Activated CD8-positive, alpha-beta memory T cell treated with anti-CD3 and anti-CD28 coated beads for 24 hours (primary cell): ENCODE data around the gene DHDH.
A peak's percentile ranks its signal among the peaks of the same experiment; 100 is the strongest.

Experiments used
- DNase-seq: peaks from one replicate; pipeline ENCODE4 v3.0.0-alpha.2; 2020

The DHDH gene

DNA sequence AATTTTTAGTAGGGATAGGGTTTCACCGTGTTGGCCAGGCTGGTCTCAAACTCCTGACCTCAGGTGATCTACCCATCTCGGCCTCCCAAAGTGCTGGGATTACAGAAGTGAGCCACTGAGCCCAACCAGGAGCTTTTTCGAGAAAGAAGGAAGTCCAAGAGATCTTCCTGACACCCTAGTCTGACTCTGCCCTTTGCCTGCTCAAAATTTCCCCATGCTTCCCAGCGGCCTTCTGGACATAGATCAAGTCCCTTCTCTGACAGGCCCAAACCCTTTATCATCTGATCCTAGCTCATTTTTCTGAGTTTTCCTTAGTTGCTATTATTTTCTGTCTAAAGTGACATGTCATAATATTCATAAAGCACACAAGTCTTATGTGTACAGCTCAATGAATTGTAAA lies 19.6 kb downstream of the DHDH start:
- no peak for DNase-seq

DNA sequence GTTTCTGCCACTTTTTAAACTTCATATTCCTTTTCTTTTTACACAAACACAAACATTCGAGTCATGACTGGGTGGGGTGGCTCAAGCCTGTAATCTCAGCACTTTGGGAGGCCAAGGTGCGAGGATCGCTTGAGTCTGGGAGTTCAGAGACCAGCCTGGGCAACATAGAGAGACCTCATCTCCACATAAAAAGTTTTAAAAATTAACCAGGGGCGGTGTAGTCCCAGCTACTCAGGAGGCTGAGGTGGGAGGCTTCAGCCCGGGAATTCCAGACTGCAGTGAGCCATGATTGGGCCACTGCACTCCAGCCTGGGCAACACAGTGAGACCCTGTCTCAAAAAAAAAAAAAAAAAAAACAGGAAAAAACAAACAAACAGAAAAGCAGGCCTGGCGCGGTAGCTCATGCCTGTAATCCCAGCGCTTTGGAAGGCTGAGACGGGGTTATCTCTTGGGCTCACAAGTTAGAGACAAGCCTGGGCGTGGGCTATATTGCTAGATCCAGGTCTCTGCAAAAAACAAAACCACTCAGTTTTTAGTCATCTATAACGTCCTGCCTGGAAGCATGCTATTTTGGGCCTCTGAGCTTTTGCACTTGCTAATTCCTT lies 20.6 kb downstream of the DHDH start:
- no peak for DNase-seq

DNA sequence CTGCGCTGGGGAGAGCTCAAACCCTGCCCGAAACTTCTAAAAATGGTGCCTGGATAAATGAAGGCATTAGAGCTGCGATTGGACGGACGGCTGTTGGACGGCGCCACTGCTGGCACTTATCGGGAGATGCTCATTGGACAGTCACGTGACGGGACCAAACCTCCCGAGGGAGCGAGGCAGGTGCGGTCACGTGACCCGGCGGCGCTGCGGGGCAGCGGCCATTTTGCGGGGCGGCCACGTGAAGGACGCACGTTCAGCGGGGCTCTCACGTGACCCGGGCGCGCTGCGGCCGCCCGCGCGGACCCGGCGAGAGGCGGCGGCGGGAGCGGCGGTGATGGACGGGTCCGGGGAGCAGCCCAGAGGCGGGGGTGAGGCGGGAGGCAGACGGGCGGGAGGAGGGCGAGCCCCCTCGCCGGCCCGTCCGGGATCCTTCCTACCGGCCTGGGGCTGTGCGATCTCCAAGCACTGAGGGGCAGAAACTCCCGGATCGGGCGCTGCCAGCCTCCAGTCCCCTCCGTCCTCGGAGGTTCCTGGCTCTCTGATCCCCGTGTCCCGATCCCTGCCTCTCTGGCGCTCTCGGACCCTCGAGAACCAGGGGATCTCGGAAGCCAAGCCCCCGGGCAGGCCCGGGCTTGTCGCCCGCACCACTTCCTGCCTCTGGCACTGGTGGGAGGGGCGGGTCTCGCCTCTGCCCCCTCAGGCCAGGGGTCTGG lies 21.3 kb downstream of the DHDH start, which contains the start of gene BAX:
Gene BAX, plus strand, starts transcription at position 281 of the 713 bp plus-strand sequence. Its CDS starts 54 bp downstream, at position 335.
- DNase-seq = peak; percentile 98

DNA sequence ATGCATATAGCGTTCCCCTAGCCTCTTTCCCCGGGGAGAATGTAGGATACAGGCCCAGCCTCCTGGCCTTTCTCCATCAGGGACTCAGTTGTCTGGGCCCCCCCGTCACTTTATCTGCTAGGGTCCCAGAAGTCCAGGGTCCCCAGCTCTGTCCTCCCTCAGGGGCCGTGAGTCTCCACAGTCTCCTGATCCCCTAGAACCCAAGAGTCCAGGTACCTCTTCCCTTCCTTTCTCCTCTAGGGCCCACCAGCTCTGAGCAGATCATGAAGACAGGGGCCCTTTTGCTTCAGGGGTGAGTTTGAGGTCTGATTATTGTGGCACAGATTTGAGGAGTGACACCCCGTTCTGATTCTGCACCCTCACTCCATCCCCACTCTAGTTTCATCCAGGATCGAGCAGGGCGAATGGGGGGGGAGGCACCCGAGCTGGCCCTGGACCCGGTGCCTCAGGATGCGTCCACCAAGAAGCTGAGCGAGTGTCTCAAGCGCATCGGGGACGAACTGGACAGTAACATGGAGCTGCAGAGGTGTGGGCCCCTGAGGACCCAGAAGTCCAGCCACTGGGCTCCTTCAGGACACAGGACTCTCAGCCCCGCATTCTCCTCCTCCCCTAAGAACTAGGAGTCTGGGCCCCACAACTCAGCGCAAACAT lies 21.9 kb downstream of the DHDH start:
- no peak for DNase-seq

DNA sequence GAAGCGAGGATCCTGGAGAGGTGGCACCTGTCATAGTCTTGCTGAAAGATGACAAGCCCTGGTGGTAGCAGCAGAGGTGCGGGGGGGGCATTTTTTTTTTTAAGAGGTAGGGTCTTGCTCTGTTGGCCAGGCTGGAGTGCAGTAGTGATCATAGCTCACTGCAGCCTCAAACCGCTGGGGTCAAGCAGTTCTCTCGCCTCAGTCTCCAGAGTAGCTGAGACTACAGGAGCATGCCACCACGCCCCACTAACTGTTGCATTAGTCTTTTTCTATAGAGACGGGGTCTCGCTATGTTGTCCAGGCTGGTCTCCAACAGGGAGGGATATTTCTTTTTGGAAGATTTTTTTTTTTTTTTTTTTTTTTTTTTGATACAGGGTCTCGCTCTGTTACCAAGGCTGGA lies 24.5 kb downstream of the DHDH start:
- no peak for DNase-seq

DNA sequence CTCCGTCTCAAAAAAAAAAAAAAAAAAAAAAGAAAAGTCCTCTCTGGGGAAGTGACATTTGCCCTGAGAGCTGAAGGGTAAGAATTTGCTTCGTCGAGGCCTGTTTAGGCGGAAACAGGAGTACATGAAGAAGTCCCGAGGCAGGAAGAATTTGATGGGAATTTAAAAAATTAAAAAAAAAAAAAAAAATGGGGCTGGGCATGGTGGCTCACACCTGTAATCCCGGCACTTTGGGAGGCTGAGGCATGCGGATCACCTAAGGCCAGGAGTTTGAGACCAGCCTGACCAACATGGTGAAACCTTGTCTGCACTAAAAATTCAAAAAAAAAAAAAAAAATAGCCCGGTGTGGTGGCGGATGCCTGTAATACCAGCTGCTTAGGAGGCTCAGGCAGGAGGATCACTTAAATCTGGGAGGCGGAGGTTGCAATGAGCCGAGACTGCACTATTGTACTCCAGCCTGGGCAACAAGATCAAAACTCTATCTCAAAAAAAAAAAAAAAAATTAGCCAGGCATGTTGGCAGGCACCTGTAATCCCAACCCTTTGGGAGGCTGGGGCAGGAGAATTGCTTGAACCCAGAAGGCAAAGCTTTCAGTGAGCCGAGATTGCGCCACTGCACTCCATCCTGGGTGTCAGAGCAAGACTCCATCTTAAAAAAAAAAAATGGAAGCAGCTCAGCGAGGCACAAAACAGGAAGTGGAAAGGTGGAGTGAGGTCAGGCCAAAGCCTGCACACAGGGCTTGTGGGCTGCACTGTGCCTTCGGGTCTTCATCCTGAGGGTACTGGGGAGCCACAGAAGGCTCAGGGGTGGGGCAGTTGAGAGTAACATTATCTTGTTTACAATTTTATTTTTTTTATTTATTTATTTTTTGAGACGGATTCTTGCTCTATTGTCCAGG lies 26.1 kb downstream of the DHDH start:
- DNase-seq = no peak

DNA sequence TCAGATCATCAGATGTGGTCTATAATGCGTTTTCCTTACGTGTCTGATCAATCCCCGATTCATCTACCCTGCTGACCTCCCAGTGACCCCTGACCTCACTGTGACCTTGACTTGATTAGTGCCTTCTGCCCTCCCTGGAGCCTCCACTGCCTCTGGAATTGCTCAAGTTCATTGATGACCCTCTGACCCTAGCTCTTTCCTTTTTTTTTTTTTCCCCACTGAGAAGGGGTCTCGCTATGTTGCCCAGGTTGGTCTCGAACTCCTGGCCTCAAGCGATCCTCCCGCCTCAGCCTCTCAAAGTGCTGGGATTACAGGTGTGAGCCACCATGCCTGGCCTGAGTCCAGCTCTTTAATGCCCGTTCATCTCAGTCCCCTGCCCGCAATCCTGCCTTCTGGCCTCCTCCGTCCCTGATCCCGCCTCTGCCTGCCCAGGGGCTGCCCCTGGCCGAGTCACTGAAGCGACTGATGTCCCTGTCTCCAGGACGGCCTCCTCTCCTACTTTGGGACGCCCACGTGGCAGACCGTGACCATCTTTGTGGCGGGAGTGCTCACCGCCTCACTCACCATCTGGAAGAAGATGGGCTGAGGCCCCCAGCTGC lies 27.7 kb downstream of the DHDH start:
- no peak for DNase-seq

DNA sequence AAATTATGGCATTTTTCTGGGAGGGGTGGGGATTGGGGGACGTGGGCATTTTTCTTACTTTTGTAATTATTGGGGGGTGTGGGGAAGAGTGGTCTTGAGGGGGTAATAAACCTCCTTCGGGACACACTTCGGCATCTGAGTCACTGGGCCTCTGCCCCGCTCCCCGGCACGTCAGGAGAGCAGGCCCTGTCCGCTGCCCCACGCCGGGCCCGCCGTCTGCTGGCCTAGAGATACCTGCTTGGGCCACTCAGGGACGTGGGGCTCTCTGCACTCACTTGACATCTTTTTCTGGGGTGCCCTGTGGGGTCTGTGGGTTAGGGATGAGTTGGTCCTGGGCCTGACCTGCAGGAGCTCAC lies 28.2 kb downstream of the DHDH start:
- DNase-seq = no peak

DNA sequence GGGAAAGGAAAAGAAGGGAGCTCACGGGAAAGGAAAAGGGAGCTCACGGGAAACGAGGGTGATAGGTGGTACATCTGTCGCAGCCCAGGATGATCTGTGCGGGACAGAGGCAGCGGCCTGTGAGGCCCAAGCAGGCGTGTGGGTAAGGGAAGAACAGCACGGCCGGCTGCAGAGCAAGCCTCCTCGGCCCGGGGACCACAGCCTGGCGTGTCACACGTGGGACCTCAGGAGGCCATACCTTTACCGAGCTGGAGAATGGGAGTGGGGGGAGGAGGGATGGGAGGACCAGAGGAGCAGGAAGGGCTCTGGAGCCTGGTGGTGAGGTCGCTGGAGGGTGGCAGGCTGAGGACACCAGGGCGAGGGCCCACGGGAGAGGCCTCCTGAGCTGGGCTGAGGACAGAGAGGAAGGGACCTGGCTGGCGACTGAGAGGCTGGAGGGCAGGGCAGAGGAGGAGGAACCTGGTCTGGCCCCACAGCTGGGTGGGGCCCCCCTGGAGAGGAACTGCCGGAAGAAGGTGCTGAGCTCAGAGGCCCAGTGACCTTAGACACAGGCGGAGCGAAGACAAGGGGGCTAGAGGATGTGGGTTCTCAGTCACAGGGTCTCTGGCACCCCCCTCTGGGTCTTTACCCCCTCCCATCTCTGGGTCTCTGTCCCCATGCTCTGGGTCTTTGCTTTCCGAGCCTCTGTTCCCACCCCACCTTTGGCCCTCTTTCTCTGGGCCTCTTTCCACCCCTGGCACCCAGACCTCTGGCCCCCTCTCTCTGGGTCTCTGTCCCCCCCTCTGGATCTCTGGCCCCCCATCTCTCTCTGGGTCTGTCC lies 28.7 kb downstream of the DHDH start:
- peak; percentile 72 for DNase-seq

DNA sequence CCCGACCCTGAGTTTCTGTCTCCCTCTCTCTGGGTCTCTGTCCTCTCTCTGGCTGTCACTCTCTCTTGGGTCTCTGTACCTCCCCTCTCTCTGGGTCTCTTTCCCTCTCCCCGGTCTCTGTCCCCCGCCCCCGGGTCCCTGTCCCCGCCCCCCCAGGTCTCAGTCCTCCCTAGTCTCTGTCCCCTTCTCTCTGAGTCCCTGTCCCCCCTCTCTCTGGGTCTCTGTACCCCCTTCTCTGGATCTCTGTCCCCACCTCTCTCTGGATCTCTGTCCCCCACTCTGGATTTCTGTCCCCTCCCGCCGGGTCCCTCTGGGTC lies 29.3 kb downstream of the DHDH start:
- DNase-seq = no peak

DNA sequence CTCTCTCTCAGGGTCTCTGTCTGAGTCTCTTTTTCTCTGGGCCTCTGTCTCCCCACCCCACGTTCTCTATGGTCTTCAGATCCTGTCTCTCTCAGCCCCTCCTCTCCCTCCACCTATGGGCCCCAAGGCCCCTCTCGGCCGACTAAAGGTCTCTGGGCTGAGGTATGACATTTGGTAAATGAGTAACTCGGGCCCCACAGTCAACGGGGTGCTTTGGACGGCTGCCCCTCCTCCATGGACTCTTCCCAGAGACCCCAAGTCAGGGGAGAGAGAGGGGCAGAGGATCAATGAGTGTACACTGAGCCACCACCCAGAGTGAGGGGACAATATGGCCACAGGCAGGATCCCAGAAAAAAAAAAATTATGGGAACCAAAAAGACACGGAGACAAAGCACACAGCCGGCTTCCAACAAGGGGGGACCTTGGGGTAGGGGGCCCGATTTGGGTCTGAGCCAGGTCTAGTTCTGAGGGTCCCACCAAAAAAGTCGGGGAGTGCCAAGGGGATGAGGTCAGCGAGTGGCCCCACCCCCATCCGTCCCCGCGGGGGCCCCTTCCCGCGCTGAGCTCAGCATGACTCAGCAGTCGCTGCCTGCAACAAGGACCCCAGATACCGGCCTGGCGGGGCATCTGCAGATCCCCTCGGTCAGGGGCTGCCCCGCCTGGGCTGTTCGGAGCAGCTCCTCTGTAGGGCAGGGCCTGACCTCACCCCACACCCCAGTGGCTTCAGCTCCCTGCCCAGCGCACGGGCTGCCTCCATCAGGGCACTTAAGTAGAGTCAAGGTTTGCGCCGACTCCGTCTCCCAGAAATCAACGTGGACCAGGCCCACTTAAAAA lies 30.1 kb downstream of the DHDH start:
- DNase-seq = peak; percentile 90

DNA sequence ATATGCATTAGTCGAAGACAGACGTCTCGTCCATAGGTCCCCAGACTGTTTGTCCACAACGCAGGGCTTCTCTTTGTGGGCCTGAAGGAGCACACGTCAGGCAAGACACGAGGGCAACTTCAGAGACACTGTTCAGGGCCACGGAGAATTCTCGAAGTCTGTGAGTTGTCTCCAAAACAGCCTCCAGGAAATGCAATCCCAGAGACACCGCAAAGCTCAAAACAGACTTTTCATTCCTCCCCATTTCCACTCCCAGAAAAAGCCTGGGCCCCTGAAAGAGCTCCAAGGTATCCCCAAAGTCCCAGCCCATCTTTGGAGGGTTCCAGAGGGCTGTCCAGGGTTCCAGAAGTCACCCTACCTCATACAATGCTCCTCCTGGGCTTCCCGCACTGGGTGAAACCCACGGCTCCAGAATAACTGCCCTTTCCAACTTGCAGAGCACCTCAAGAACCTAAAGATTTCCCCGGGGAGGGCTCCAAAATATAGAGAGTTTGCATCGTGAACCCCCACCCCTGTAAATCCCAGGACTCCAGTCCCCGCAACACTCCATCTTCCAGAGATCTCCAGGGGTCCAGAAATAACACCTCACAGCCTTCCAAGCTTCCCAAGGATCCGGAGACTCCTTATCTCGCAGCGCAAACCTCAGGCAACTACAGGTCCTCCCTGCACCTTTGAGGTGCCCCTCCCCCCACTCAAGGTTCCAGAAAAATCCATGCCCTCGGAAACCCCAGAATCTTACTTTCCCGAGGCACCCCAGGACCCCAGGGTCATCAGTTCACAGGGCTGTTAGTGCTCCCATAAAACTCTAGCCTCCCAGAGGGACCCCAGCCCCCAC lies 30.9 kb downstream of the DHDH start:
- DNase-seq = no peak

DNA sequence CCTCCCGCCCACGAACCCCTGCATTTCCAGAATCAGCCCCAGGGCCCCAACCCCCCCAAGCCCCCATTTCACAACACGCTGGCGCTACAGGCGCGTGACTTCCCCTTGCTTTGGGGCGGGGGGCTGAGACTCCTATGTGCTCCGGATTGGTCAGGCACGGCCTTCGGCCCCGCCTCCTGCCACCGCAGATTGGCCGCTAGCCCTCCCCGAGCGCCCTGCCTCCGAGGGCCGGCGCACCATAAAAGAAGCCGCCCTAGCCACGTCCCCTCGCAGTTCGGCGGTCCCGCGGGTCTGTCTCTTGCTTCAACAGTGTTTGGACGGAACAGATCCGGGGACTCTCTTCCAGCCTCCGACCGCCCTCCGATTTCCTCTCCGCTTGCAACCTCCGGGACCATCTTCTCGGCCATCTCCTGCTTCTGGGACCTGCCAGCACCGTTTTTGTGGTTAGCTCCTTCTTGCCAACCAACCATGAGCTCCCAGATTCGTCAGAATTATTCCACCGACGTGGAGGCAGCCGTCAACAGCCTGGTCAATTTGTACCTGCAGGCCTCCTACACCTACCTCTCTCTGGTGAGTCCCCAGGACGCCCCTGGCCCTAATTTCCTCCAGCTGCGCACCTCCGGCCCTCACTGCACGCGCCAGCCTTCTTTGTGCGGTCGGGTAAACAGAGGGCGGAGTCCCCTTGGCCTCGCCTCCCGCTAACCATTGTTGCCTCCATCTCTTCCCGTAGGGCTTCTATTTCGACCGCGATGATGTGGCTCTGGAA lies 31.7 kb downstream of the DHDH start, which contains the start of gene FTL:
Gene FTL, plus strand, starts transcription at position 270 of the 766 bp plus-strand sequence. Its CDS starts 199 bp downstream, at position 469.
- DNase-seq = peak; percentile 97

DNA sequence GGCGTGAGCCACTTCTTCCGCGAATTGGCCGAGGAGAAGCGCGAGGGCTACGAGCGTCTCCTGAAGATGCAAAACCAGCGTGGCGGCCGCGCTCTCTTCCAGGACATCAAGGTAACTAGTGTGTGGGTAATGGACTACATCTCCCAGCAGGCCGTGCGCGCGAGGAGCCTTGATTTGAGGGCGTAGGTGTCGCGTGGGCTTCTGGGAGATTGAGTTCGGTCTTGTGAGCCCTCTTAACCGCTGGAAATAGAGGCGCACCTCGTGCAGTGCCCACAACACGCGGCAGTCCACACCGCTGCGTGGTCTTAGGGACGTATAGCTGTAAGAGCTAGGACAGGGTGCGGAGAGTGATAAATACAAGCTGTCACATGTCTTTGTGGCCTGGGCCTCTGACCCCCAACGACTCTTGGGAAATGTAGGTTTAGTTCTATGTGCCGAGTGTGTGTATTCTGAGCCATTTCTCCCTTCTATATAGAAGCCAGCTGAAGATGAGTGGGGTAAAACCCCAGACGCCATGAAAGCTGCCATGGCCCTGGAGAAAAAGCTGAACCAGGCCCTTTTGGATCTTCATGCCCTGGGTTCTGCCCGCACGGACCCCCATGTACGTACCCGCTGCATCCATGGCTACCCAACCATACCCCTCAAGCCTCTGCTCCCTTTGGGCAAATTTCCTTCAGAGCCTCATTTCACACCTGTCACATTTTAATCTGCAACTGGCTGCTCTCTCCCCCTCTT lies 32.5 kb downstream of the DHDH start:
- peak; percentile 96 for DNase-seq

DNA sequence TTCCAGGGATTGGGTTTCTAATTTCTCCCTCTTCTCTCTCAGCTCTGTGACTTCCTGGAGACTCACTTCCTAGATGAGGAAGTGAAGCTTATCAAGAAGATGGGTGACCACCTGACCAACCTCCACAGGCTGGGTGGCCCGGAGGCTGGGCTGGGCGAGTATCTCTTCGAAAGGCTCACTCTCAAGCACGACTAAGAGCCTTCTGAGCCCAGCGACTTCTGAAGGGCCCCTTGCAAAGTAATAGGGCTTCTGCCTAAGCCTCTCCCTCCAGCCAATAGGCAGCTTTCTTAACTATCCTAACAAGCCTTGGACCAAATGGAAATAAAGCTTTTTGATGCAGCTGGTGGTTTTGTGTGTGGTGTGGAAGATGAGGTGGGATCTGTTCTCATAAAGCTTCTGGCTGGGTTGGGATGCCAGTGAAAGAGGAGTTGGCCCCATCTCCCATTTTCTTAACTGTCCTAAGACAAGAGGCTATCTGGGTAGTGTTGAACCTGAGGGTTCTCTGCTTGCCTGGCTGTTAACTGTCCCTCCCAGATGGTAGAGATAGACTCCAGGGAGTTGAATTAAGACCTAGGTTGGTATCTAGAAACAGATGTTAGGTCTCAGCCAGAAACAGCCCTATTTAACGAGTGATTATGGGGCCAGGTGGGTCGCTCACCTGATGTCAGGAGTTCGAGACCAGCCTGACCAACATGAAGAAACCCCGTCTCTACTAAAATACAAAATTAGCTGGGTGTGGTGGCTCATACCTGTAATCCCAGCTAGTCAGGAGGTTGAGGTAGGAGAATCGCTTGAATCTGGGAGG lies 33.2 kb downstream of the DHDH start:
- DNase-seq = peak; percentile 63

DNA sequence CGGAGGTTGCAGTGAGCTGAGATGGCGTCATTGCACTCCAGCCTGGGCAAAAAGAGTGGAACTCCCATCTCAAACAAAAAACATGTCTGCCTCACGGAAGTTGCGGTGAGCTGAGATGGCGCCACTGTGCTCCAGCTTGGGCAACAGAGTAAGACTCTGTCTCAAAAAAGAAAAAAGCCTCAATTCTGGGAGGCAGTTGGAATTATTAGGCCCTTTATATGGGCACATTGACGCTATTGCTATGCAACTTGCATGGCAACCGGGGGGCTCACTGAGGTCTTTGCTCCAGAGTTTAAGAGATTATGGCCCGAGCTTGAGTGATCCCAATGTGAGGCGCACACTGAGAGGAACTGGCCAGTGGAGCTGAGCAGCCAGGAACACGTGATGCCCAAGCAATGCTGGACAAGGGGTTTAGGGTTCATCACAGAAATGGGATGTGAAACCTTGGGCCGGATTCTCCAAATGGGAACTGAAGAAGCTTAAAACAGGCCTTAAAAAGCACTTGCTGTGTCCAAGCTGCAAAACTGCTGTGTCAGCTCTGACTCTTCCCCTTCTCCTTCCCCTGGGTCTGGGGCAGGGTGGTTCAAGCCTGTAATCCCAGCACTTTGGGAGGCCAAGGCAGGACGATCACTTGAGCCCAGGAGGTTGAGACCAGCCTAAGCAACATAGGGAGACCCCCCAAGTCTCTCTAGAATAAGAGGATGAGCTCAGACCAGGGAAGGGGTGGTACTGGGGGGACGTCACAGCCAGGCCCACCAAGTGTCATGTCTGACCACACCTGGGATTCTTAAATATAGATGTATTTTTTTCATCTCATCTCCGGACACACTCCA lies 34.1 kb downstream of the DHDH start:
- no peak for DNase-seq

DNA sequence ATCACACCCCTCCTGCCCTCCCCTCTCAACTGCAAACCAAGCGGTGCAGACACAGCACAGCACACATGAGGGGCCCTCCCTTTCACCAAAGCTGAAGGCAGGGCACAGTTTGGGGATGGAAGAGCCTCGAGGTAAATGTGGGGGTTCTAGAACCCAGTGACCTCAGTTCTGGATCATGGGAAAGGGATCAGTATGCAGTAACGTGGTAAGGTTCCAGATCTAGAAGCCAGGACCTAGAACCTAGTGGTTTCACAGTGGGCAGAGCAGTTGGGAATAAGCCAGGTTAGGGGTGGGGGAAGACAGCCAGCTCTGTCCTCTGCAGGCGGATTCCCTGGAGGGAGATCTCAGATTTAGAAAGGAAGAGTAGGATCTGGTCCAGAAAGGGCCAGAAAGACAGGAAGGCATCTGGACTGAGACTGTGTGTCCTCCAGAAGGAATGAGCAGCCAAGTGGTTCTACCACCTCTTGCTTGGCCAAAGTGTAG lies 34.7 kb downstream of the DHDH start:
- DNase-seq = no peak
